Mononuclear cell (primary cell): ENCODE data around the gene KDM3A. TPM values are rescaled to one million over a fixed set of nuclear protein-coding genes. Genes with fewer than 3 reads are reported as not detected.

ENCODE experiments used
- H3K27me3 ChIP-seq: 2 replicates; pipeline ENCODE4 v1.6.0; 2011; ENCODE audit warnings: low read length, control low read depth; ENCODE audit not compliant: insufficient read depth
- H3K4me1 ChIP-seq: 2 replicates; pipeline ENCODE4 v1.5.1; 2011; ENCODE audit warnings: mild to moderate bottlenecking, low read length, control low read depth; ENCODE audit not compliant: insufficient read depth
- H3K4me3 ChIP-seq: 2 replicates; pipeline ENCODE4 v1.5.1; 2011; ENCODE audit warnings: mild to moderate bottlenecking, low read length, moderate library complexity
- H3K9me3 ChIP-seq: 2 replicates; pipeline ENCODE4 v1.5.1; 2011; ENCODE audit warnings: low read depth, mild to moderate bottlenecking, control low read depth, low read length
- total RNA-seq: library from RNA; depleted of rRNA; stranded (reverse); fragments of >200 nt; gene quantifications from one replicate; pipeline ENCODE4 v1.2.3, GENCODE V29; 2012

KDM3A gene
- total RNA-seq, 1 donor = 130 TPM

GRCh38 chr2:86414996-86415395, 26.2 kb upstream of the KDM3A start:
- H3K9me3 ChIP-seq = no peaks in the 10 kb centered on the region
- no peak overlapping the region for H3K4me3 ChIP-seq
- no peaks in the 10 kb centered on the region for H3K27me3 ChIP-seq
- H3K4me1 ChIP-seq = peaks cover 29% of the 10 kb centered on the region

- Histone ChIP-seq H3K4me1 (peaks cover 29% of the 10 kb centered on the region), H3K4me3 (no peak overlapping the region)
Observed at GRCh38 chr2:86416146-86416545, 25.0 kb upstream of the KDM3A start.

GRCh38 chr2:86417961-86418360, 23.2 kb upstream of the KDM3A start:
- no peak overlapping the region for H3K4me3 ChIP-seq
- peaks cover 11% of the 10 kb centered on the region for H3K27me3 ChIP-seq
- peaks cover 29% of the 10 kb centered on the region for H3K4me1 ChIP-seq
- H3K9me3 ChIP-seq = peaks cover 6% of the 10 kb centered on the region

More at GRCh38 chr2:86416146-86416545, 25.0 kb upstream of the KDM3A start:
- Histone ChIP-seq H3K27me3 (no peaks in the 10 kb centered on the region), H3K9me3 (no peaks in the 10 kb centered on the region)

- peaks cover 7% of the 10 kb centered on the region for H3K9me3 ChIP-seq
- peaks cover 9% of the 10 kb centered on the region for H3K4me1 ChIP-seq
- H3K27me3 ChIP-seq = peaks cover 26% of the 10 kb centered on the region
Observed at GRCh38 chr2:86420913-86421312, 20.3 kb upstream of the KDM3A start.

GRCh38 chr2:86426271-86426670, 14.9 kb upstream of the KDM3A start:
- no peak overlapping the region for H3K4me3 ChIP-seq
- peaks cover 7% of the 10 kb centered on the region for H3K9me3 ChIP-seq
- peaks cover 31% of the 10 kb centered on the region for H3K27me3 ChIP-seq
- H3K4me1 ChIP-seq = no peaks in the 10 kb centered on the region

More at GRCh38 chr2:86420913-86421312, 20.3 kb upstream of the KDM3A start:
- no peak overlapping the region for H3K4me3 ChIP-seq

- Histone ChIP-seq H3K4me1 (no peaks in the 10 kb centered on the region), H3K4me3 (no peak overlapping the region), H3K27me3 (peaks cover 9% of the 10 kb centered on the region), H3K9me3 (no peaks in the 10 kb centered on the region)
Observed at GRCh38 chr2:86429335-86429734, 11.8 kb upstream of the KDM3A start.

GRCh38 chr2:86430368-86430767, 10.8 kb upstream of the KDM3A start:
- H3K4me1 ChIP-seq = no peaks in the 10 kb centered on the region
- no peak overlapping the region for H3K4me3 ChIP-seq
- no peaks in the 10 kb centered on the region for H3K9me3 ChIP-seq
- peaks cover 5% of the 10 kb centered on the region for H3K27me3 ChIP-seq

- Histone ChIP-seq H3K9me3 (peaks cover 7% of the 10 kb centered on the region), H3K4me3 (no peak overlapping the region), H3K27me3 (peaks cover 5% of the 10 kb centered on the region), H3K4me1 (no peaks in the 10 kb centered on the region)
Observed at GRCh38 chr2:86433137-86433536, 8.0 kb upstream of the KDM3A start.

- no peak overlapping the region for H3K4me3 ChIP-seq
- H3K27me3 ChIP-seq = peaks cover 5% of the 10 kb centered on the region
- no peaks in the 10 kb centered on the region for H3K4me1 ChIP-seq
- H3K9me3 ChIP-seq = peaks cover 18% of the 10 kb centered on the region
Observed at GRCh38 chr2:86434290-86434689, 6.9 kb upstream of the KDM3A start.

GRCh38 chr2:86435531-86435930, 5.6 kb upstream of the KDM3A start:
- Histone ChIP-seq H3K4me3 (no peak overlapping the region), H3K9me3 (peaks cover 29% of the 10 kb centered on the region), H3K4me1 (no peaks in the 10 kb centered on the region), H3K27me3 (peaks cover 2% of the 10 kb centered on the region)

GRCh38 chr2:86436328-86436727, 4.8 kb upstream of the KDM3A start:
- H3K27me3 ChIP-seq = no peaks in the 10 kb centered on the region
- H3K4me1 ChIP-seq = no peaks in the 10 kb centered on the region
- no peak overlapping the region for H3K4me3 ChIP-seq
- peaks cover 29% of the 10 kb centered on the region for H3K9me3 ChIP-seq

GRCh38 chr2:86439879-86440630, 1.1 kb upstream of the KDM3A start:
- Histone ChIP-seq H3K4me1 (peaks cover 22% of the 10 kb centered on the region), H3K4me3 (no peak overlapping the region), H3K27me3 (no peaks in the 10 kb centered on the region), H3K9me3 (peaks cover 29% of the 10 kb centered on the region)

GRCh38 chr2:86441392-86441881, 266 bp downstream of the KDM3A start:
- peak overlapping the region; percentile 74 for H3K4me3 ChIP-seq
- peaks cover 29% of the 10 kb centered on the region for H3K4me1 ChIP-seq
- peaks cover 29% of the 10 kb centered on the region for H3K9me3 ChIP-seq
- H3K27me3 ChIP-seq = no peaks in the 10 kb centered on the region

- Histone ChIP-seq H3K9me3 (peaks cover 29% of the 10 kb centered on the region), H3K27me3 (no peaks in the 10 kb centered on the region), H3K4me1 (peaks cover 33% of the 10 kb centered on the region), H3K4me3 (peak overlapping the region; percentile 74)
Observed at GRCh38 chr2:86441882-86442641, 891 bp downstream of the KDM3A start.

- Histone ChIP-seq H3K27me3 (no peaks in the 10 kb centered on the region), H3K4me3 (peak overlapping the region; percentile 74), H3K9me3 (peaks cover 28% of the 10 kb centered on the region), H3K4me1 (peaks cover 34% of the 10 kb centered on the region)
Observed at GRCh38 chr2:86442642-86443005, 1.5 kb downstream of the KDM3A start.
